ENCODE data around the gene TMEM258.

DNA sequence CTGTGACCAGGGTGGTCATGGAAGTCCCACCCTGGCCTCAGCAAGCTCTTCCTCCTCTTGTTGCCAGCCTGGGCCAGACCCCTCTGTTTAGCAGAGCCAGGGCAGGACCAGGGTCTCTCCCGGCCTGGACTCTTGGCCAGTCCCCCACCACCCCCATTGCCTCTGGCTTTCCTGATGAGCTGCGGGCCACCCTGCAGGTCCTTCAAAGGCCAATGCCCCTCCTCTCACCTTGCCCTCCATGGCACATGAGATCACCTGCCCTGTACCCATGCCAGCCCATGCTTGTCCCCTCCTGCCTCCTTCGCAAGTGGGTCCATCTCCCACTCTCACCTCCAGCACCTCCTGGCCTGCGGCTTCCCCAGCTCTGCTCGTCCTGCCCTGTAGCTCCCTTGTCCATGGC lies 46.1 kb upstream of the TMEM258 start:
- no peak for TF ChIP-seq CSRNP3 (CRISPR knock-in tag; IDR thresholded peaks at IDR 0.05)
- TF ChIP-seq PATZ1 (CRISPR knock-in tag; IDR thresholded peaks at IDR 0.05; ENCODE audit: borderline replicate concordance), result no peak
